Fibroblast of villous mesenchyme (primary cell): ENCODE results near the gene APBB2. TPM values are rescaled to one million over a fixed set of nuclear protein-coding genes. Genes with fewer than 3 reads are reported as not detected.

ENCODE experiments used
- DNase-seq: peaks from one replicate; pipeline ENCODE4 v3.0.0-alpha.2; 2010; ENCODE audit warnings: low read depth
- H3K4me3 ChIP-seq: 2 replicates; pipeline ENCODE4 v1.5.1; 2011; ENCODE audit warnings: low read depth, mild to moderate bottlenecking, low read length
- total RNA-seq: library from RNA; depleted of rRNA; stranded (reverse); fragments of >200 nt; gene quantifications from 2 replicates; pipeline ENCODE4 v1.2.3, GENCODE V29; 2012
- TF ChIP-seq, protein P1 (sequence below): IDR thresholded peaks from 2 replicates; pipeline ENCODE4 v1.5.1; 2012; ENCODE audit warnings: low read depth, mild to moderate bottlenecking, low read length; ENCODE audit not compliant: insufficient read depth

APBB2 gene
- total RNA-seq, 1 donor: 133 TPM

DNA sequence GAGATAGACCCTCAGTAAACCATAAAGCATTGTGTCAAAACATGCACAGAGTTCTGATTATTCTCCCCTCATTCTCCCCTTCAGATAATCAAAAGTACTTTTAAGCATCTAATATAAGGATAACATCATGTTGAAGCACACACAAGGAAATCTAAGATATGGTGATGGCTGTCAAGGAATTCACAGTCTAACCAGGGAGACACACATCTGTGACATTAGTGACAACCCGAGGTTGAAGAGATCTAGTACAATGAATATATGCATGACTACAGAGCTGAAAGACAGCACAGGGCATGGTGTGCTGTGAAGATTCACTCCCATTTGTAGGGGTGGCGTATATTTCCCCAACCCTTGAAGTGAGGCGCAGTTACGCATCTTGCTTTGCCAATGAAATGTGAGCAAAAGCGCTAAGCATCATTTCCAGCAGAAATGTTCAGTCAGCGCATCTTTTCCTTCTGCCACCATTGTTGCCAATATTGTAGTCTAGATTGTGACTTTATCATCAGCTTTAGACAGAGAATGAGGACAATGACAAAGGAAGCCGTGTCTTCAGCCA, 342.6 kb downstream of the APBB2 start:
- DNase-seq: no peak
- H3K4me3 ChIP-seq: no peak overlapping the region
- TF ChIP-seq, protein P1, sequence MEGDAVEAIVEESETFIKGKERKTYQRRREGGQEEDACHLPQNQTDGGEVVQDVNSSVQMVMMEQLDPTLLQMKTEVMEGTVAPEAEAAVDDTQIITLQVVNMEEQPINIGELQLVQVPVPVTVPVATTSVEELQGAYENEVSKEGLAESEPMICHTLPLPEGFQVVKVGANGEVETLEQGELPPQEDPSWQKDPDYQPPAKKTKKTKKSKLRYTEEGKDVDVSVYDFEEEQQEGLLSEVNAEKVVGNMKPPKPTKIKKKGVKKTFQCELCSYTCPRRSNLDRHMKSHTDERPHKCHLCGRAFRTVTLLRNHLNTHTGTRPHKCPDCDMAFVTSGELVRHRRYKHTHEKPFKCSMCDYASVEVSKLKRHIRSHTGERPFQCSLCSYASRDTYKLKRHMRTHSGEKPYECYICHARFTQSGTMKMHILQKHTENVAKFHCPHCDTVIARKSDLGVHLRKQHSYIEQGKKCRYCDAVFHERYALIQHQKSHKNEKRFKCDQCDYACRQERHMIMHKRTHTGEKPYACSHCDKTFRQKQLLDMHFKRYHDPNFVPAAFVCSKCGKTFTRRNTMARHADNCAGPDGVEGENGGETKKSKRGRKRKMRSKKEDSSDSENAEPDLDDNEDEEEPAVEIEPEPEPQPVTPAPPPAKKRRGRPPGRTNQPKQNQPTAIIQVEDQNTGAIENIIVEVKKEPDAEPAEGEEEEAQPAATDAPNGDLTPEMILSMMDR: no peak

DNA sequence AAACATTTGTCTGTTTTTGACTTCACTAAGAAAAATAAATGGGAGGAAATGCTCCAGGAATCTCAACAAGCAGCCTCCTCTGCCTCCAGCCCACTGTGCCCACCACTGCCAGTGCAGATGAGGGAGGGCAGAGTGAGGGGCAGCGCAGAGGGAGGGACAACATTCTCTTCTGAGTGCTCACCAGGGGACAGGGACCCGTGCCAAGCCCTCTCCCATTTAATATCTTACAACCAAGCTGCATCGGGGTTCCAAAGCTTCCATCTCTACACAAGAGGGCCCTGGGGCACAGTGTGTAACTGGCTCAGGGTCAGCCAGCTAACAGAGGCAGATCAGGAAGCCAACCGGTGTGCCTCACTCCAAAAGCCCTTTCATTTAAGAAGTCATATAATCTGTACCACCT, 344.2 kb downstream of the APBB2 start:
- DNase-seq: no peak
- TF ChIP-seq, protein P1: no peak
- H3K4me3 ChIP-seq: no peak overlapping the region

DNA sequence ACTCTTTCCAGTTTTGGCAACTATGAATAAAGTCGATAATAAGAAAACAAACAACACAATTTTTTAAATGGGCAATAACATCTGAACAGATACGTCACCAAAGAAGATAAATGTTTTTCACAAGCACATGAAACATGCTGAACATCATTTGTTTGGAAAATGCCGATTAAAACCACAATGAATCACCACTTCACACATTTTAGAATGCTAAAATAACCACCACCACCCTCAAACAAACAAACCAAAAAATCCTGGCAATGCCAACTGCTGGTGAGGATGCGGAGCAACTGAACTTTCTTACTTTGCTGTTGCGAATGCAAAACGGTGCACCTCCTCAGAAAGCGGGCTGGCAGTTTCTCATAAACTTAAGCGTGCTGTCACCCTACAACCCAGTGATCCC, 348.6 kb downstream of the APBB2 start:
- peak; percentile 21 for DNase-seq
- TF ChIP-seq, protein P1: no peak
- no peak overlapping the region for H3K4me3 ChIP-seq

DNA sequence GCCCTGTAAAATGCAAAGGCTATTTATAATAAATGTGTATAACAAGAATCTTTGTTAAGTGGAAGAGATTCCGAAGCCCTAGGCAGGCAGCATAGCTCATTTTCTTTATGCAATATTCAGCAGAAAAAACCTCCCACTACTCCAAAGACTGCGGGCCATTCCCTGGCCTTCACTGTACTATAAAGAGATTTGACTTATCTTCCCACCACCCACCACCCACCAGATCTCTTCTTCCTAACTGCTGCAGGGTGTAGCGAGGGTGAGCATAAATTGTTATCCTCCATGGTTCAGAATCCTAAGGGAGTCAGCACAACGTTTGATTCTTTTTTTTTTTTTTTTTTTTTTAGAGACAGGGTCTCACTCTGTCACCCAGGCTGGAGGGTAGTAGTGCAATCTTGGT, 349.8 kb downstream of the APBB2 start:
- no peak overlapping the region for H3K4me3 ChIP-seq
- DNase-seq: no peak
- TF ChIP-seq, protein P1: no peak

DNA sequence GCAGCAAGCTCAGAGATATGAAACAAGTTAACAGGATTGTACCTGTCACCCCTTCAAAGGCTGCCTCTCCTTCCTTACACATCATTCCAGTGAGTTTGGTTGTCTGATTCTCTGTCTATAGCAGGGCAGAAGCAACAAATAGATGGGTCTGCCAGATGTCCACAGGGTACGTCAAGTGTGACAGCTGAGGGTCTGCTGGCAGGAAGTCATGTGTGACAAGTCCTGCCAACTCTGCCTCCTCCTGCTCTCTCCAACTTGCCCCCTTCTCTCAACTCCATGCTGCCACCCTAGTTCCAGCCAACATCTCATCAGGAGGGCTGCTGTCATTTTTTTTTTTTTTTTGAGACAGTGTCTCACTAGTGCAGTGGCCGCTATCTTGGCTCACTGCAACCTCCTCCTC, 355.4 kb downstream of the APBB2 start:
- TF ChIP-seq, protein P1: no peak
- no peak overlapping the region for H3K4me3 ChIP-seq
- DNase-seq: no peak

DNA sequence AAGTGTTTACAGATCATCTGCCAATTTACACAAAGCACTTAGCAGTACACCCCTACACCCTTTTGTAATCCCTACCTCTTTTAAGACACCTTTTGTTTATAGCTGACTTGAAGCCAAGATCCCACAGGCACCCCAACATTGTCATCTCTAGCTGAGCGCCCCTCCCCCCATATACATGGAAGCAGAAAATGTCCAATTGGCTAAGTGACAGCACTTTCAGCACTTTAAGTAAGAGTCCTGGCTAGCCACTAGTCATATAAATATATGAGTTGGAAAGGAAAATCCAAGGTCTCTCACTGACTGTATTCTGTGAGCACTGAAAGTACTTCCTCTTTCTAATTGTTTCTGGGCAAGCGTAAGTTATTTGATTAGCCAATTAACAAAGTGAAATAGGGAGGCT, 356.4 kb downstream of the APBB2 start:
- TF ChIP-seq, protein P1: no peak
- no peak overlapping the region for H3K4me3 ChIP-seq
- DNase-seq: no peak

DNA sequence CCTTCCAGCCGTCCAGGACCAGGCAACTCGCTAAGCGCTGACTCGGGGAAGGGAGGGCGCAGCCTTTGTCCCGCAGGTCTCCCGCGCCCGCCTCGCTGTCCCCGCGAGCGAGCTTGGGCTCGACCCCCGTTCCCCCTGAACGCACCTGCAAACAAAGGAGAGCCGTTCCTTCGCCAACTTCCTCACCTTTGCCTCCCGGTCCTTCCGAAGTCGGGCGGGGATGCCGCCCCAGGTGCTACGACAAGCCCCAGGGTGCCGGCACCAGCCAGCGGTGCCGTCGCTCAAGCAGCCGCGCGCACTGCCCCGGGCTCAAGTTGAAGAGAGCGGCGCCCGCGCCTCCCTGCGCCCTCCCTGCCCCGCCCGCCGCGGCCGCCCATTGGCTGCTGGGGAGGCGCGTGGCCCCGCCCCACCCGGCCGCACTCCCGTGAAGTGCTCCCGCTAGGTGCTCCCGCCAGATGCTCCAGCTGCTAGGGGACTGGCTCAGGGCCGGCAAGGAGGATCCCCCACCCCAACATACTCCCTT, 357.4 kb downstream of the APBB2 start:
- DNase-seq: peak; percentile 57
- peak overlapping the region; percentile 40 for H3K4me3 ChIP-seq
- TF ChIP-seq, protein P1: no peak
